GM21447 (cell line): Measurements from ENCODE around the gene NTM.

Source experiments
- ATAC-seq: cut with Tn5 transposase; IDR thresholded peaks from one replicate; pipeline ENCODE4 v1.9.1; 2021; ENCODE audit not compliant: unreplicated experiment

Gene NTM

GRCh38 chr11:132028380-132029240 lies 658.2 kb downstream of the NTM start:
- ATAC-seq = no peak

GRCh38 chr11:132030896-132031295 lies 660.5 kb downstream of the NTM start:
- ATAC-seq = no peak

GRCh38 chr11:132032555-132032954 lies 662.1 kb downstream of the NTM start:
- ATAC-seq = no peak

- ATAC-seq = no peak
Observed at GRCh38 chr11:132033051-132033450, 662.6 kb downstream of the NTM start.

- ATAC-seq = no peak
Observed at GRCh38 chr11:132035228-132035627, 664.8 kb downstream of the NTM start.

GRCh38 chr11:132035766-132036165 lies 665.4 kb downstream of the NTM start:
- no peak for ATAC-seq

GRCh38 chr11:132036220-132036619 lies 665.8 kb downstream of the NTM start:
- no peak for ATAC-seq

- ATAC-seq = no peak
Observed at GRCh38 chr11:132036746-132037466, 666.5 kb downstream of the NTM start.

- ATAC-seq = no peak
Observed at GRCh38 chr11:132037467-132037862, 667.0 kb downstream of the NTM start.

- no peak for ATAC-seq
Observed at GRCh38 chr11:132037956-132038355, 667.5 kb downstream of the NTM start.

GRCh38 chr11:132039521-132039920 lies 669.1 kb downstream of the NTM start:
- no peak for ATAC-seq

- no peak for ATAC-seq
Observed at GRCh38 chr11:132042296-132042695, 671.9 kb downstream of the NTM start.

GRCh38 chr11:132043714-132044113 lies 673.3 kb downstream of the NTM start:
- ATAC-seq = no peak

- no peak for ATAC-seq
Observed at GRCh38 chr11:132045107-132045506, 674.7 kb downstream of the NTM start.

- no peak for ATAC-seq
Observed at GRCh38 chr11:132046288-132046865, 676.0 kb downstream of the NTM start.

- no peak for ATAC-seq
Observed at GRCh38 chr11:132047167-132047566, 676.8 kb downstream of the NTM start.

- no peak for ATAC-seq
Observed at GRCh38 chr11:132048040-132048439, 677.6 kb downstream of the NTM start.

- ATAC-seq = no peak
Observed at GRCh38 chr11:132049205-132049604, 678.8 kb downstream of the NTM start.

- ATAC-seq = no peak
Observed at GRCh38 chr11:132050049-132050448, 679.6 kb downstream of the NTM start.

GRCh38 chr11:132050577-132051165 lies 680.3 kb downstream of the NTM start:
- no peak for ATAC-seq

GRCh38 chr11:132051704-132052103 lies 681.3 kb downstream of the NTM start:
- no peak for ATAC-seq

GRCh38 chr11:132052342-132052741 lies 681.9 kb downstream of the NTM start:
- ATAC-seq = no peak
